ENCODE data around the gene MOV10L1.

Gene MOV10L1

DNA sequence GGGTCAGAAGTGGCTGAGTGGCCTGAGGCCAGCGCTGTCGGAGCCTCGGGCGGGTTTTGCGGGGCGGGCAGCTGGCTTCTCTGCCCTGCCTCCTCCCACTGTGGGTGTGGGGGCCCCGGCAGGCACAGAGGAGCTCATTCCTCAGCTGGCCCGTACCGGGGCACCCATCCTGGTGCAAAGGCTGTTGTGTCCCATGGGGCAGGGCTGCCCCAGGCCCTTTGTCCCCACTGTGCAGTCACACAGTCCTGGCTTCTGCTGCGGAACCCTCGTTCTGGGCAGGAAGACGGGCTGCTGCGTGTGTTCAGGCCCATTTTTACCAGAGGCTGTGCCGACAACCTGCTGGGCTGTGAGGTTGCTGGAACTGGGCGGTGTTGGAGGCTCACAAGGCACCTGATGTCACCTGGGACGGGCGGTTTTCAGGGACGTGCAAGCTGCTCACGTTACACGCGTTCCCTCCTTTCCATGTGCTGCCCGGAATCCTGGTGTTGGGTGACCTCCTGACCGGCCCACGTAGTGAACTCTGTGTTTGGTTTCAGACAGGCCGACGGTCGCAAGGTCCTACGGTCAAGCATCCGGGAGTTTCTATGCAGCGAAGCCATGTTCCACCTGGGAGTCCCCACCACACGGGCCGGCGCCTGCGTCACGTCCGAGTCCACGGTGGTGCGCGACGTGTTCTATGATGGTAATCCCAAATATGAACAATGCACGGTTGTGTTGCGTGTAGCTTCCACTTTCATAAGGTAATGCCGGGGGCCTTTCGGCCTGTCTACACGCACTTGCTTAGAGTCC, 116.2 kb downstream of the MOV10L1 start:
- DNase-seq, result no peak

DNA sequence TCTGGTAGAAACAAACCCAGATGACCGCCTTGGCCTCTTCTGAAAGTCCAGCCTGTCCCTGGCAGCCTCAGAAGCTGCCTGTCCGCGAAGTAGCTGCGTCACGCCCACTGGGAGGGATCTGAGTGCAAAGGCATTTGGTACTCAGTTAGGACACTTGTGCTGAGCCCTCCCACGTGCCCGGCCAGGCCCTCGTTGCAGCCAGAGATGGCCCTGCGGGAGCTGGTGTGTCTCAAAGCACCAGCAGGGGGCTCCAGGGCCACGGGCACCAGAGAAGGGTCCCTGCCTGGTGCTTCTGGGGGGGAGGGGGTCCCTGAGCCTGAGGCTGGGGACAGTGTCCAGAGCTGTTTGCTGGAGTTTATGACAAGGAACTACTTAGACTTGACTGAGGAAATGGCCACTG, 116.8 kb downstream of the MOV10L1 start:
- DNase-seq, result peak; percentile 29

DNA sequence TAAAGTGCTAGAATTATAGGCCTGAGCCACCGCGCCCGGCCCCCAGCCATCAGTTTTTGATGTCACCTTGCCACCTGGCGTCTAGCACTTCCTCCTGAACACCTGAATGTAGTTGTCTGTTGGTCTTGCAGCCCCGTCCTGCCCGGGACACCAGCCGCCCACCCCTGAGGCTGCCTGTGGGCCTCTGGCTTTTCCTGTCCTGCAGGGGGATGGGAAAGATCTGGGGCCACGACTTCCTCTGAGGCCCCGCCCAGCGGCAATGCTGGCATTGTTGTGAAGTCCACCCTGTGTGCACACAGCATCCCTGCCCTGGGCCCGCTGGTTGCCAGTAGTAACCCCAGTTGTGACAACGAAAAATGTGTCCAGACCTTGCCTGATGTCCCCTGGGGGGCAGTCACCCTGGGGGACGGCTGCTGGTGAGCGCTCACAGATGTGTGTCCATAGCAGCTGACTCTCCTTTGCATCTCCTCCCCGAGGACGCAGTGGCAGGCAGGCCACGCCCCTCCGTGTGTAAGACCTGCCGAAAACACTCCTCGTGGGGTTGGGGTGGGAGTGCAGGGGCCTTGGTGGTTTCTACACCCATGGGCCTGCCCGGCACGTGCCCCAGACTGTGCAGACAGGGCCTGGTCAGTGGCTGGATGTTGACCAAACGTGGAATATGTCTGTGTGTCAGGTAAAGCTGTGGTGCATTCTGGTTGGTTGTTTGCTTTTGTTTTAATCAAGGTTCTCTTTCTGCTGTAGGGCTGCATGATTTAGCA, 117.8 kb downstream of the MOV10L1 start:
- DNase-seq, result no peak

DNA sequence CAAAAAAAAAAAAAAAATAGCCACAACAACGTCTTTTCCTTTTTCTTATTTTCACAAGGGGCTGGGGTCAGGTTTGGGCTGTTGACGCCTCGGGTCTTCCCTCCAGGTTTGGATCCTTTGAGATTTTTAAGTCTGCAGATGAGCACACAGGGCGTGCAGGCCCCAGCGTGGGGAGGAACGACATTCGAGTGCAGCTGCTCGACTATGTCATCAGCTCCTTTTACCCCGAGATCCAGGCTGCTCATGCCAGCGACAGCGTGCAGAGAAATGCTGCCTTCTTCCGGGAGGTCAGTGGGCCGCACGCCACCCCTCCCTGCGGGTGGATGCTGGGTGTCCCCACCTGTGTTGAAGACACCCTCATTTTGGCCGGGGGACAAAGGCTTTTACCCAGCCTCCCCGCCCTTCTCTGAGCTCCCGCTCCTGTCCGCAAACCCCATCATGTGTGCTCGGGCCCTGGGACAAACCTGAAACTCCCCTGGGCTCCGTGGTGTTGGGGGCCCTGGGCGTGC, 118.7 kb downstream of the MOV10L1 start:
- DNase-seq, result no peak

DNA sequence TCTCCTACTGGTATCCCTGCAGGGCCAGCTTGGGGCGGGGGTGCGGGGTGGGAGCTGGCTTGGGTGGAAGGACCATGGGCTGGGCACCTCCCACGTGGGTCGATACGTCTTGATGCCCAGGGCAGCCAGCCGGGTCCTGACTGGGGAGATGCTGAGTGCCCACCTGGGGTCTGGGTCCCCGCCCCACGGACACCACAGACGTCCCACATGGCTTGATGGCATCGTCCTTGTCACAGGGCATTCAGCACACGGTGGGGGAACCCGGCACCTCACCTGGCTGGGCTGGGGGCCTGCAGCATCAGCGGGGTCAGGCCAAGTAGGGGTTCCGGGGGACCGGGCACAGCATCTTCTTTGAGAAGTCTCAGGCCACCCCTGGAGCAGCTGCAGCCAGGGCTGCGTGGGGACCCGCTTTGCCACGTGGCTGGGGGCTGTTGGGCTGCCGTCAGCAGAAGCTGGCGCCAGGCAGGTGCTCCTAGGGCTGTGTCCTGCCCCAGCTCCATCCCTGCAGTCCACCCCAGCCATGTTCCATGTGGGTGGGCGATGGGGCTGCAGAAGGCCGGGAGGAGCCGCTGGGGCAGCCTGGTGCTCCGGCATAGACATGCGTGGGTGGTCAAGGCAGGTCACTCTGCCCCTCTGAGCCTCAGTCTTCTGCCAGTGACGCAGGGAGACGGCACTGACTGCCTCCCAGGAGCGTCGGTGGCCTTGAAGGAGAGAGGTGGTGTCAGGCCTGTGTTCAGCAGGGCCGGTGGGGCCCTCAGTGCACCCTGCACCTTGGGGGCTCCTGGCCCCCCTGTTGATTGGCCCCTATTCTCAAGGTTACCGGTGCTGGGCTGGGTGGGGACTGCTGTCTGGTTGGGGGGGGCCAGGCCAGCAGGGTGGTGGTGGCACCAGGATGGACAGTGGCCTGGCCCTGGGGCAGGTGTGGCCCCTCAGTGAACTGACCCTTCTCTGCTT, 119.4 kb downstream of the MOV10L1 start:
- no peak for DNase-seq

DNA sequence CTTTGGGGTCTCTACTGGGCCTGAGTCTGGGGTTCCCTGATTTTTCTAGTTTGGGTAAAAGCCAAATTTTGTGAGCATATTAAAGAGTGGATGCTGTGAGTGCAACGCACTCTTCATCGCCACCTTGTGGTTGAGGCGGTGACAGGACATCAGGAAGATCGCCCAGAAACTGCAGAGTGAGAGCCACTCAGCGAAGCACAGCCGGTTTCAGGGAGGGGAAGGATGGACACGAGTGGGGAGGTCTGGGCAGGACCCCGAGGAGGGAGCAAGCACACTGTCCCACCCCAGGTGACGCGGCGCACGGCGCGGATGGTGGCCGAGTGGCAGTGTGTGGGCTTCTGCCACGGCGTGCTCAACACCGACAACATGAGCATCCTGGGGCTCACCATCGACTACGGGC, 120.1 kb downstream of the MOV10L1 start:
- DNase-seq, result peak; percentile 63

DNA sequence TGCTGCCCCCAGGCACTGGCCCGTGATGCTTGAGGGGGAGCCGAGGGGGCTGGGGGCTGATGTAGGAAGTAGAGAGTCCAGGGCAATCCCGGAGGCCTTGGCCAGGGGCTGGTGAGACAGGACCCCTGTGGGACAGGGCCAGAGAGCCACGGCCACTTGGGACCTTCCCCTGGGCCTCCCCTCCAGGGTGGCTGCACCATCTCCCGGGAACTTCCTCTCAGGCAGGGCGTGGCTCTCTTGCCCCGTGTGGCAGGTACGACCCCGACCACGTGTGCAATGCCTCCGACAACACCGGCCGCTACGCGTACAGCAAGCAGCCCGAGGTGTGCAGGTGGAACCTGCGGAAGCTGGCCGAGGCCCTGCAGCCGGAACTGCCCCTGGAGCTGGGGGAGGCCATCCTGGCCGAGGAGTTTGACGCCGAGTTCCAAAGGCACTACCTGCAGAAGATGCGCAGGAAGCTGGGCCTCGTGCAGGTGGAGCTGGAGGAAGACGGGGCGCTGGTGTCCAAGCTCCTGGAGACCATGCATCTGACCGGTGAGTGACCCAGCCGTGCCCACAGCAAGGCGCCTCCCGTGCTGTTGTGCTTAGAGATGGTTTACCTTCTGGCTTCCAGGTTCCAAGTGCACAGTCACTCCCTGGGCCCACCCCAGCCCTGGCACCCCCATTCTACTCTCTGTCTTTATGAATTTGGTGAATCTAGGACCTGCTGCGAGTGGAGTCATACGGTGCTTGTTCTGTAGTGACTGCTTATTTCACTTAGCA, 120.8 kb downstream of the MOV10L1 start:
- no peak for DNase-seq

DNA sequence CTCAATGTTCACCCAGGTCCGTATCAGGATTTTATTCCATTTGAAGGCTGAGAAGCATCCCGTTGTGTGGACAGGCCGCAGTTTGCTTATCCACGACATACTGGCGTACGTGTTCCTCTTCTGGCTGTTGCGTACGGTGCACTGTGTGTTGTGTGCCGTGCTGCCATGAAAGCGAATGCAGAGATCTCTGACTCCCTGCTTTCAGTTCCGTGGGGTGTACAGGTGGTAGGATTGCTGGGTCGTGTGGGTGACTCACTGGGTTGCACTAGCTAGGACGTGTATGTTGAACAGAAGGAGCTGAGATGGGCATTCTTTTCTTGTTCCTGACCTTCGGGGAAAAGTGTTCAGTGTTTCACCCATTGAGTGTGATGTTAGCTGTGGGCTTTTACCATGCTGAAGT, 121.3 kb downstream of the MOV10L1 start:
- no peak for DNase-seq
